GM12892 (cell line): ENCODE data around the gene CHPF2.

Experiments
- POLR2A ChIP-seq: IDR thresholded peaks from 2 replicates; pipeline ENCODE4 v1.6.1; 2011; ENCODE audit warnings: low read depth, low read length, control low read depth
- POLR2AphosphoS5 ChIP-seq: IDR thresholded peaks from 2 replicates; pipeline ENCODE4 v1.6.1; 2011; ENCODE audit warnings: low read depth, low read length, control low read depth
- TAF1 ChIP-seq: IDR thresholded peaks from 2 replicates; pipeline ENCODE4 v1.6.1; 2011; ENCODE audit warnings: low read depth, mild to moderate bottlenecking, control low read depth, low read length, borderline replicate concordance

DNA sequence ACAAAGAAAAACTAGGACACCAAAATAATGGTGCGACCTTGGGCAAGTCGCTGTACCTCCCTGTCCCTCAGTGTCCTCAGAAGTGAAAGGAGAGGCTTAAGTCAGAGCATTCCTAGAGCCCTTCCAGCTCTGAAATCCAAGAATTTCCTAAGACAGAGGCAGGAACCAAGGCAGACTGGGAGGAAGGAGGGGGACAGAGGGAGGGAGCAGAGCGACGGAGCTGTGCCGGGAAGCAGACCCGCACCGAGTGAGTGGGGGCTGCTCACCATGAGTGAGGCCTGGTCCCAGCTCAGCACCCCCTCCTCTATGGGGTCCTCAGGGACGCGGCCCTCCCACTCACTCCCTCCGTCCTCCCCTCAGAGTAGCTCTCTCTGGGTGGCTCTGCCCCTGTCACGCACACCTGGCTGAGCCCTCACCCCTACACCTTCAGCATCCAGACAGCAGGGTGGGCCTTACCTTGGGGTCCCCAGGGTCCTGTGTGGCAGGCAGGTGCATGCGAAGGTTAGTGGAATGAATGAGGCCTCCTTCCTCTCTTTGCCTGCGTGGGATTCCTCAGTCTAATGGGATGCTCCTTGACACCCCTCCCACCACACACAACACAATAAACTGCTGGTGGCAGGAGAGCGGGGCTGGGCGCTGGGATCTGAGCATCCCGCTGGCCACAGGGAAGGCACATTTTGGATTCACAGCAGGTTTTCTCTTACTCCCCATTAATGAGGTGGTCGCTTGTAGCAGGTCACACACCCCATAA, 20.9 kb downstream of the CHPF2 start:
- no peak for TF ChIP-seq TAF1
- TF ChIP-seq POLR2AphosphoS5, result no peak
- no peak for TF ChIP-seq POLR2A
